IgD-negative memory B cell (primary cell): Measurements from ENCODE around the gene RAP1GDS1. TPM values are rescaled to one million over a fixed set of nuclear protein-coding genes. Genes with fewer than 3 reads are reported as not detected.
"Not testable (repeated sequence)": the region's sequence is repeated elsewhere in the genome, so short reads cannot be mapped to it uniquely, and the experiment has no call there.

Experiments used
- H3K27ac Mint-ChIP-seq, 3 donors: one replicate each; pipeline ENCODE4 v1.8.0; 2020 to 2022; ENCODE audit warnings: mild to moderate bottlenecking in 3 of 3, mixed read lengths in 3 of 3, moderate library complexity in 1 of 3
- H3K27me3 Mint-ChIP-seq: one replicate; pipeline ENCODE4 v1.8.0; 2021; ENCODE audit warnings: mixed read lengths
- H3K36me3 Mint-ChIP-seq: one replicate; pipeline ENCODE4 v1.8.0; 2020; ENCODE audit warnings: mild to moderate bottlenecking, mixed read lengths
- H3K4me1 Mint-ChIP-seq, 3 donors: one replicate each; pipeline ENCODE4 v1.8.0; 2020 to 2022; ENCODE audit warnings: mixed read lengths in 3 of 3, mild to moderate bottlenecking in 1 of 3
- H3K4me3 Mint-ChIP-seq, 4 donors: one replicate each; pipeline ENCODE4 v1.8.0; 2020 to 2022; ENCODE audit warnings: mild to moderate bottlenecking in 4 of 4, mixed read lengths in 4 of 4, moderate library complexity in 3 of 4
- H3K9me3 Mint-ChIP-seq, 3 donors: one replicate each; pipeline ENCODE4 v1.8.0; 2020 to 2021; ENCODE audit warnings: mixed read lengths in 3 of 3, mild to moderate bottlenecking in 1 of 3
- polyA plus RNA-seq: library from polyadenylated mRNA; unstranded; fragments of 300-500 nt; fragmentation: Illumina TruSeq; gene quantifications from one replicate; pipeline ENCODE4 v1.2.3, GENCODE V29; 2021

The RAP1GDS1 gene
- polyA plus RNA-seq, 1 donor from 2014 or later, result 37.9 TPM

- H3K27ac Mint-ChIP-seq, result no peak overlapping the region
- peaks cover 0 to 8% (median 7%) of the 10 kb centered on the region in 3 donors for H3K4me1 Mint-ChIP-seq
- peaks cover 0 to 4% (median 4%) of the 10 kb centered on the region in 3 donors for H3K9me3 Mint-ChIP-seq
- H3K36me3 Mint-ChIP-seq, result peaks cover 12% of the 10 kb centered on the region
- H3K4me3 Mint-ChIP-seq, result no peak overlapping the region
- H3K27me3 Mint-ChIP-seq, result no peaks in the 10 kb centered on the region
Measured at GRCh38 chr4:98358630-98359248, 97.6 kb downstream of the RAP1GDS1 start.

- Mint-ChIP-seq H3K4me3 (no peak overlapping the region), H3K9me3 (peaks cover 0 to 4% (median 4%) of the 10 kb centered on the region in 3 donors), H3K4me1 (peaks cover 0 to 10% (median 7%) of the 10 kb centered on the region in 3 donors), H3K27ac (peak overlapping the region in 1 of 3 donors; percentile 2), H3K27me3 (no peaks in the 10 kb centered on the region), H3K36me3 (peaks cover 19% of the 10 kb centered on the region)
Measured at GRCh38 chr4:98359646-98360045, 98.5 kb downstream of the RAP1GDS1 start.

GRCh38 chr4:98363431-98363830 is 102.2 kb downstream of the RAP1GDS1 start:
- Mint-ChIP-seq H3K27me3 (no peaks in the 10 kb centered on the region), H3K9me3 (peaks cover 4 to 19% (median 12%) of the 10 kb centered on the region in 3 donors), H3K4me3 (no peak overlapping the region), H3K4me1 (peaks cover 0 to 10% (median 7%) of the 10 kb centered on the region in 3 donors), H3K27ac (no peak overlapping the region), H3K36me3 (peaks cover 37% of the 10 kb centered on the region)

- Mint-ChIP-seq H3K36me3 (peaks cover 43% of the 10 kb centered on the region), H3K27ac (peak overlapping the region in 1 of 3 donors; percentile 45), H3K9me3 (peaks cover 4 to 27% (median 16%) of the 10 kb centered on the region in 3 donors)
- H3K4me1 Mint-ChIP-seq, H3K4me3 Mint-ChIP-seq, H3K27me3 Mint-ChIP-seq: not testable (repeated sequence)
Measured at GRCh38 chr4:98366275-98366674, 105.1 kb downstream of the RAP1GDS1 start.

GRCh38 chr4:98368000-98368399 is 106.8 kb downstream of the RAP1GDS1 start:
- Mint-ChIP-seq H3K27ac (peak overlapping the region in 1 of 3 donors; percentile 43), H3K36me3 (peaks cover 46% of the 10 kb centered on the region), H3K9me3 (peaks cover 4 to 27% (median 14%) of the 10 kb centered on the region in 3 donors)
- H3K4me3 Mint-ChIP-seq, H3K4me1 Mint-ChIP-seq, H3K27me3 Mint-ChIP-seq: not testable (repeated sequence)

- Mint-ChIP-seq H3K36me3 (peaks cover 44% of the 10 kb centered on the region), H3K9me3 (peaks cover 4 to 23% (median 12%) of the 10 kb centered on the region in 3 donors), H3K4me3 (no peak overlapping the region), H3K27me3 (no peaks in the 10 kb centered on the region), H3K27ac (no peak overlapping the region), H3K4me1 (no peaks in the 10 kb centered on the region)
Measured at GRCh38 chr4:98369322-98369721, 108.1 kb downstream of the RAP1GDS1 start.

GRCh38 chr4:98374643-98375042 is 113.5 kb downstream of the RAP1GDS1 start:
- Mint-ChIP-seq H3K4me3 (no peak overlapping the region), H3K4me1 (peaks cover under 1 to 14% (median 7%) of the 10 kb centered on the region in 3 donors), H3K36me3 (peaks cover 14% of the 10 kb centered on the region), H3K9me3 (no peaks in the 10 kb centered on the region), H3K27me3 (no peaks in the 10 kb centered on the region), H3K27ac (peak overlapping the region in 1 of 3 donors; percentile 35)

- peaks cover 14% of the 10 kb centered on the region for H3K36me3 Mint-ChIP-seq
- no peaks in the 10 kb centered on the region for H3K27me3 Mint-ChIP-seq
- peaks cover 1 to 16% (median 15%) of the 10 kb centered on the region in 3 donors for H3K4me1 Mint-ChIP-seq
- H3K27ac Mint-ChIP-seq, result no peak overlapping the region
- no peak overlapping the region for H3K4me3 Mint-ChIP-seq
- no peaks in the 10 kb centered on the region for H3K9me3 Mint-ChIP-seq
Measured at GRCh38 chr4:98377559-98377958, 116.4 kb downstream of the RAP1GDS1 start.

GRCh38 chr4:98381306-98381705 is 120.1 kb downstream of the RAP1GDS1 start:
- Mint-ChIP-seq H3K27me3 (no peaks in the 10 kb centered on the region), H3K9me3 (no peaks in the 10 kb centered on the region), H3K36me3 (peaks cover 6% of the 10 kb centered on the region), H3K27ac (no peak overlapping the region), H3K4me3 (no peak overlapping the region), H3K4me1 (peaks cover 4 to 20% (median 18%) of the 10 kb centered on the region in 3 donors)

- H3K9me3 Mint-ChIP-seq, result no peaks in the 10 kb centered on the region
- H3K27ac Mint-ChIP-seq, result no peak overlapping the region
- H3K36me3 Mint-ChIP-seq, result peaks cover 6% of the 10 kb centered on the region
- H3K27me3 Mint-ChIP-seq, result no peaks in the 10 kb centered on the region
- no peak overlapping the region for H3K4me3 Mint-ChIP-seq
- peaks cover 4 to 15% (median 13%) of the 10 kb centered on the region in 3 donors for H3K4me1 Mint-ChIP-seq
Measured at GRCh38 chr4:98383431-98384106, 122.4 kb downstream of the RAP1GDS1 start.

- H3K9me3 Mint-ChIP-seq, result no peaks in the 10 kb centered on the region
- no peaks in the 10 kb centered on the region for H3K27me3 Mint-ChIP-seq
- peaks cover 8% of the 10 kb centered on the region for H3K36me3 Mint-ChIP-seq
- no peak overlapping the region for H3K4me3 Mint-ChIP-seq
- peaks cover 3 to 13% (median 11%) of the 10 kb centered on the region in 3 donors for H3K4me1 Mint-ChIP-seq
- no peak overlapping the region for H3K27ac Mint-ChIP-seq
Measured at GRCh38 chr4:98385831-98386230, 124.6 kb downstream of the RAP1GDS1 start.

- Mint-ChIP-seq H3K27ac (no peak overlapping the region), H3K4me3 (no peak overlapping the region)
Measured at GRCh38 chr4:98387345-98388026, 126.3 kb downstream of the RAP1GDS1 start.

GRCh38 chr4:98394134-98394533 is 132.9 kb downstream of the RAP1GDS1 start:
- peaks cover 0 to 11% (median 2%) of the 10 kb centered on the region in 3 donors for H3K9me3 Mint-ChIP-seq

More at GRCh38 chr4:98387345-98388026, 126.3 kb downstream of the RAP1GDS1 start:
- Mint-ChIP-seq H3K9me3 (no peaks in the 10 kb centered on the region), H3K36me3 (peaks cover 8% of the 10 kb centered on the region), H3K27me3 (no peaks in the 10 kb centered on the region), H3K4me1 (peaks cover 3 to 13% (median 7%) of the 10 kb centered on the region in 3 donors)

GRCh38 chr4:98399915-98400314 is 138.7 kb downstream of the RAP1GDS1 start:
- H3K9me3 Mint-ChIP-seq, result peaks cover 2 to 11% (median 6%) of the 10 kb centered on the region in 3 donors
- H3K27ac Mint-ChIP-seq, result no peak overlapping the region
- peaks cover 14% of the 10 kb centered on the region for H3K36me3 Mint-ChIP-seq
- no peaks in the 10 kb centered on the region for H3K27me3 Mint-ChIP-seq
- H3K4me1 Mint-ChIP-seq, result peaks cover 0 to 7% (median 4%) of the 10 kb centered on the region in 3 donors
- H3K4me3 Mint-ChIP-seq, result no peak overlapping the region

More at GRCh38 chr4:98394134-98394533, 132.9 kb downstream of the RAP1GDS1 start:
- H3K36me3 Mint-ChIP-seq, result peaks cover 16% of the 10 kb centered on the region
- H3K4me3 Mint-ChIP-seq, result no peak overlapping the region
- peaks cover 0 to 7% (median 2%) of the 10 kb centered on the region in 3 donors for H3K4me1 Mint-ChIP-seq
- H3K27me3 Mint-ChIP-seq, result no peaks in the 10 kb centered on the region
- no peak overlapping the region for H3K27ac Mint-ChIP-seq

GRCh38 chr4:98406819-98407218 is 145.6 kb downstream of the RAP1GDS1 start:
- no peak overlapping the region for H3K27ac Mint-ChIP-seq
- H3K4me1 Mint-ChIP-seq, result no peaks in the 10 kb centered on the region
- H3K27me3 Mint-ChIP-seq, result no peaks in the 10 kb centered on the region
- no peak overlapping the region for H3K4me3 Mint-ChIP-seq
- peaks cover 17% of the 10 kb centered on the region for H3K36me3 Mint-ChIP-seq
- peaks cover 0 to 3% (median 0%) of the 10 kb centered on the region in 3 donors for H3K9me3 Mint-ChIP-seq
